K562 (cell line): ENCODE results near the gene ACTL7B.

Experiments
- CBX2 ChIP-seq: fragments of 200-600 bp; sonication (generic); IDR thresholded peaks from one replicate; pipeline ENCODE4 v1.6.1; 2012; ENCODE audit warnings: mild to moderate bottlenecking, low read length, inconsistent platforms; ENCODE audit not compliant: insufficient read depth, poor library complexity, severe bottlenecking
- MEF2D ChIP-seq: conservative IDR thresholded peaks from 2 replicates; pipeline ENCODE4 v1.6.1; 2016; ENCODE audit warnings: low read depth, missing genetic modification characterization, missing compliant biosample characterization
- SLC30A9 ChIP-seq: fragments of 250-450 bp; sonication (Bioruptor Pico); IDR thresholded peaks from 2 replicates; pipeline ENCODE4 v1.8.0; 2022; ENCODE audit warnings: mild to moderate bottlenecking, moderate library complexity
- ZNF24 ChIP-seq: fragments of 450-650 bp; IDR thresholded peaks from 2 replicates; pipeline ENCODE4 v1.6.1; 2016
- TF ChIP-seq, protein P1 (sequence below), 3 experiments: IDR thresholded peaks in 2 of 3; conservative IDR thresholded peaks in 1 of 3; 2 replicates each; pipeline ENCODE4 v1.5.1; 2011 to 2012; ENCODE audit warnings: low read length in 3 of 3, mild to moderate bottlenecking in 3 of 3, control low read depth in 2 of 3, improper control_type of control experiment in 1 of 3, inconsistent platforms in 1 of 3, low read depth in 1 of 3, mixed read lengths in 1 of 3, moderate library complexity in 1 of 3; ENCODE audit not compliant: insufficient read depth in 2 of 3

DNA sequence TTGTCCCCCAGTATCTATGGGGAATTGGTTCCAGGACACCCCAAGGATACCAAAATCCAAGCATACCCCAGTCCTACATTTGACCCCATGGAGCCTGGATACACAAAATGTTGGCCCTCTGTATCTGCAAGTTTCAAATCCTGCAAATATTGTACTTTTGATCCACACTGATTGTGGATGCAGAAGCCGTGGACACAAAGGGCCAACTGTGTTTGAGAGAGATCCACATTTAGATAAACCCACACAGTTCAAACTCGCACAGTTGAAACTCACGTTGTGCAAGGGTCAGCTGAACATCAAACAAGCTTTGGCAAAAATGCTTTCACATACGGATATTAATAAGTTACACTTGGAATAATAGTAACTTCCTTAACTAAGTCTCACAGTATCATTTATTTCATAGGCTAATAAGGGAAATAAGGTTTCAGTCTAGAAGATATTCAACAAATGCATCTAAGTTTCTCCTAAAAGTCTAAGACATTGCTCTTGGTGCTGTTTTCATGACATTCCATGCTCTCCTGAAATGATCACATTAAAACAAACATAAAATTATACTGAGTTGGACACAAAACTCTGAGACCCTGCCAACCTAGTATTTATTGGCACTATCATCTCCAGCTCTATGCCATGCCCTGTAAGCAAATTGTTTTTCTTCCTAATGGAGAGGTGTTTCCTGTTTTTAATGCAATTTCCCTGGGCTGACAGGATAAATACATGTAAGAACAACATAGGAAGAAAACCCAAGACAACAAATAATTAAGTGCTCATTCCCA is 38.6 kb upstream of the ACTL7B start:
- TF ChIP-seq ZNF24 (no peak), SLC30A9 (no peak), CBX2 (no peak), MEF2D (no peak)
- TF ChIP-seq, protein P1, sequence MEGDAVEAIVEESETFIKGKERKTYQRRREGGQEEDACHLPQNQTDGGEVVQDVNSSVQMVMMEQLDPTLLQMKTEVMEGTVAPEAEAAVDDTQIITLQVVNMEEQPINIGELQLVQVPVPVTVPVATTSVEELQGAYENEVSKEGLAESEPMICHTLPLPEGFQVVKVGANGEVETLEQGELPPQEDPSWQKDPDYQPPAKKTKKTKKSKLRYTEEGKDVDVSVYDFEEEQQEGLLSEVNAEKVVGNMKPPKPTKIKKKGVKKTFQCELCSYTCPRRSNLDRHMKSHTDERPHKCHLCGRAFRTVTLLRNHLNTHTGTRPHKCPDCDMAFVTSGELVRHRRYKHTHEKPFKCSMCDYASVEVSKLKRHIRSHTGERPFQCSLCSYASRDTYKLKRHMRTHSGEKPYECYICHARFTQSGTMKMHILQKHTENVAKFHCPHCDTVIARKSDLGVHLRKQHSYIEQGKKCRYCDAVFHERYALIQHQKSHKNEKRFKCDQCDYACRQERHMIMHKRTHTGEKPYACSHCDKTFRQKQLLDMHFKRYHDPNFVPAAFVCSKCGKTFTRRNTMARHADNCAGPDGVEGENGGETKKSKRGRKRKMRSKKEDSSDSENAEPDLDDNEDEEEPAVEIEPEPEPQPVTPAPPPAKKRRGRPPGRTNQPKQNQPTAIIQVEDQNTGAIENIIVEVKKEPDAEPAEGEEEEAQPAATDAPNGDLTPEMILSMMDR (IDR thresholded peaks at IDR 0.05 in 2 of 3, conservative IDR thresholded peaks at IDR 0.05 in 1 of 3; ENCODE audit: insufficient read depth in 2 of 3, low read depth in 1 of 3, low read length in 3 of 3), result no peak
